Occipital lobe (tissue), 3 donors: Measurements from ENCODE around the gene DENR. TPM values are rescaled to one million over a fixed set of nuclear protein-coding genes. Genes with fewer than 3 reads are reported as not detected.

Source experiments
- DNase-seq: peaks from one replicate; lab custom pipeline; 2025; lab: John Stamatoyannopoulos, UW
- small RNA-seq: library from RNA; depleted of rRNA; stranded (forward); fragments of <200 nt; gene quantifications from one replicate; pipeline ENCODE3, GENCODE V24; 2014
- total RNA-seq: library from RNA; depleted of rRNA; stranded (reverse); fragments of >200 nt; gene quantifications from one replicate; pipeline ENCODE4 v1.2.3, GENCODE V29; 2014

Gene DENR
- total RNA-seq, 1 donor from 2014 or later: 46.6 TPM

- no peak for DNase-seq
Observed at GRCh38 chr12:122819209-122819785, 66.7 kb downstream of the DENR start.

- DNase-seq: no peak
Observed at GRCh38 chr12:122820138-122820537, 67.5 kb downstream of the DENR start.

Small RNA genes lying within 50 kb of the gene (small RNA-seq; reads per million reads assigned to genes)
- gene AC026333.2 (not detected), gene RF00019 (not detected)

Other genes starting within 250 kb of the DENR start
- gene RSRC2, start 225.9 kb upstream of the DENR start, total RNA-seq: 77.7 TPM
- gene KNTC1, start 225.6 kb upstream of the DENR start, total RNA-seq: 20.9 TPM
- gene HCAR2, start 49.5 kb upstream of the DENR start, total RNA-seq: not detected
- gene HCAR3, start 36.0 kb upstream of the DENR start, total RNA-seq: 0.16 TPM
- gene HCAR1, start 22.0 kb upstream of the DENR start, total RNA-seq: 0.78 TPM
- 9.4 TPM for gene CCDC62, start 21.7 kb downstream of the DENR start, total RNA-seq
- gene HIP1R, start 82.6 kb downstream of the DENR start, total RNA-seq: 70.0 TPM
- gene VPS37B, start 143.3 kb downstream of the DENR start, total RNA-seq: 15.3 TPM
- 21.2 TPM for gene ABCB9, start 213.6 kb downstream of the DENR start, total RNA-seq
- 3.3 TPM for gene OGFOD2, start 222.4 kb downstream of the DENR start, total RNA-seq
- gene ARL6IP4, start 227.9 kb downstream of the DENR start, total RNA-seq: 26.7 TPM